CD14-positive monocyte (primary cell): Measurements from ENCODE around the gene KRTAP2-2. TPM values are rescaled to one million over a fixed set of nuclear protein-coding genes. Genes with fewer than 3 reads are reported as not detected.

Experiments
- DNase-seq, 3 donors: peaks; one replicate each; pipeline ENCODE4 v3.0.0-alpha.2; 2011 to 2022
- H2AFZ ChIP-seq: 2 replicates; pipeline ENCODE4 v1.6.0; 2012; ENCODE audit warnings: mild to moderate bottlenecking, low read depth, low read length, inconsistent platforms; ENCODE audit not compliant: insufficient read depth, poor library complexity, severe bottlenecking
- H3K27ac ChIP-seq, 2 donors: 1 replicate in 1 of 2; 2 replicates in 1 of 2; pipeline ENCODE4 v1.5.1; 2012 to 2013; ENCODE audit warnings: low read length in 2 of 2, control low read depth in 1 of 2, inconsistent platforms in 1 of 2, low read depth in 1 of 2, mild to moderate bottlenecking in 1 of 2
- H3K27me3 ChIP-seq, 2 donors: one replicate each; pipeline versions ENCODE4 v1.6.0 to v1.6.1; 2011 to 2013; ENCODE audit warnings: low read length in 2 of 2; ENCODE audit not compliant: control insufficient read depth in 2 of 2, insufficient read depth in 2 of 2
- H3K36me3 ChIP-seq, 2 donors: replicated peaks in 1 of 2; 1 replicate in 1 of 2; 2 replicates in 1 of 2; pipeline versions ENCODE4 v1.5.1 to v1.6.1; 2012 to 2013; ENCODE audit warnings: low read length in 2 of 2, control low read depth in 1 of 2, inconsistent platforms in 1 of 2, mild to moderate bottlenecking in 1 of 2; ENCODE audit not compliant: insufficient read depth in 2 of 2, control insufficient read depth in 1 of 2
- H3K4me1 ChIP-seq, 2 donors: 1 replicate in 1 of 2; 2 replicates in 1 of 2; pipeline versions ENCODE4 v1.5.1 to v1.6.1; 2012 to 2013; ENCODE audit warnings: low read length in 2 of 2, control low read depth in 1 of 2, inconsistent platforms in 1 of 2, mild to moderate bottlenecking in 1 of 2, moderate library complexity in 1 of 2; ENCODE audit not compliant: insufficient read depth in 2 of 2, control insufficient read depth in 1 of 2
- H3K4me2 ChIP-seq: replicated peaks from 2 replicates; pipeline ENCODE3; 2012; ENCODE audit warnings: low read length, moderate library complexity, mild to moderate bottlenecking; ENCODE audit not compliant: poor library complexity, severe bottlenecking; ENCODE audit errors: extremely low read depth
- H3K4me3 ChIP-seq, 3 experiments: fragments of 200-600 bp in 1 of 3; sonication (generic) in 1 of 3; replicated peaks in 1 of 3; 1 replicate in 2 of 3; 2 replicates in 1 of 3; pipeline ENCODE4 v1.5.1; 2011 to 2013; ENCODE audit warnings: low read length in 3 of 3, mild to moderate bottlenecking in 3 of 3, control low read depth in 2 of 3, low read depth in 2 of 3, inconsistent platforms in 1 of 3, moderate library complexity in 1 of 3
- H3K79me2 ChIP-seq: 2 replicates; pipeline ENCODE4 v1.6.0; 2012; ENCODE audit warnings: mild to moderate bottlenecking, control low read depth, inconsistent platforms, low read length, moderate library complexity; ENCODE audit not compliant: insufficient read depth
- H3K9ac ChIP-seq: 2 replicates; pipeline ENCODE4 v1.6.0; 2017; ENCODE audit warnings: low read length, mild to moderate bottlenecking; ENCODE audit not compliant: insufficient read depth, poor library complexity, severe bottlenecking
- H3K9me3 ChIP-seq, 2 donors: replicated peaks in 1 of 2; 1 replicate in 1 of 2; 2 replicates in 1 of 2; pipeline versions ENCODE4 v1.5.1 to v1.6.1; 2012 to 2013; ENCODE audit warnings: low read length in 2 of 2, control low read depth in 1 of 2; ENCODE audit not compliant: control insufficient read depth in 1 of 2, insufficient read depth in 1 of 2
- H4K20me1 ChIP-seq: 2 replicates; pipeline ENCODE4 v1.6.0; 2012; ENCODE audit warnings: mild to moderate bottlenecking, low read length, control low read depth, moderate library complexity; ENCODE audit not compliant: insufficient read depth
- H3K27ac Mint-ChIP-seq, 7 donors: one replicate each; pipeline ENCODE4 v1.8.0; 2020; ENCODE audit warnings: mild to moderate bottlenecking in 7 of 7, mixed read lengths in 7 of 7, moderate library complexity in 6 of 7, inconsistent platforms in 2 of 7
- H3K27me3 Mint-ChIP-seq, 3 donors: one replicate each; pipeline ENCODE4 v1.8.0; 2021 to 2022; ENCODE audit warnings: low read depth in 3 of 3, mild to moderate bottlenecking in 3 of 3, mixed read lengths in 3 of 3, moderate library complexity in 3 of 3, inconsistent platforms in 1 of 3
- H3K36me3 Mint-ChIP-seq, 2 donors: one replicate each; pipeline ENCODE4 v1.8.0; 2020; ENCODE audit warnings: mixed read lengths in 2 of 2, inconsistent platforms in 1 of 2, mild to moderate bottlenecking in 1 of 2
- H3K4me1 Mint-ChIP-seq: one replicate; pipeline ENCODE4 v1.8.0; 2020; ENCODE audit warnings: mild to moderate bottlenecking, mixed read lengths
- H3K4me3 Mint-ChIP-seq, 2 donors: one replicate each; pipeline ENCODE4 v1.8.0; 2020; ENCODE audit warnings: mild to moderate bottlenecking in 2 of 2, mixed read lengths in 2 of 2, moderate library complexity in 1 of 2
- H3K9me3 Mint-ChIP-seq, 7 donors: one replicate each; pipeline ENCODE4 v1.8.0; 2020 to 2022; ENCODE audit warnings: mixed read lengths in 7 of 7, mild to moderate bottlenecking in 6 of 7, moderate library complexity in 6 of 7, inconsistent platforms in 2 of 7
- CTCF ChIP-seq: fragments of 200-600 bp; IDR thresholded peaks from one replicate; pipeline ENCODE4 v1.8.0; 2022; ENCODE audit warnings: antibody characterized with exemption, mild to moderate bottlenecking
- WGBS: methylation state at CpG from one replicate; pipeline ENCODE4 v1.1.5; 2013; ENCODE audit warnings: missing lambda C conversion rate; ENCODE audit not compliant: insufficient coverage; 5-methylcytosine and 5-hydroxymethylcytosine counted together
- intact Hi-C, 2 donors: fragments of 100-400 bp; cut with micrococcal nuclease; formaldehyde crosslinking; loops; one replicate each; pipeline versions ENCODE4 v1.15.0 to v1.15.1; 2023
- polyA plus RNA-seq, 3 donors: library from polyadenylated mRNA; depleted of rRNA in 1 of 3; unstranded in 2 of 3; stranded (reverse) in 1 of 3; fragments of 300-500 nt in 2 of 3; fragments of >200 nt in 1 of 3; fragmentation: Illumina TruSeq in 2 of 3; gene quantifications; 1 replicate in 2 of 3; 2 replicates in 1 of 3; pipeline ENCODE4 v1.2.3, GENCODE V29; 2012 to 2021

The KRTAP2-2 gene
- polyA plus RNA-seq, 3 donors: not detected

- Mint-ChIP-seq H3K4me3 (no peak overlapping the region), H3K9me3 (peaks cover 0 to 8% (median 5%) of the 10 kb centered on the region in 7 donors), H3K27me3 (peaks cover 2 to 5% (median 3%) of the 10 kb centered on the region in 3 donors), H3K4me1 (no peaks in the 10 kb centered on the region), H3K36me3 (no peaks in the 10 kb centered on the region), H3K27ac (no peak overlapping the region)
- H2AFZ ChIP-seq: no peak overlapping the region
- 100% methylated on average over 1 of the region's 2 CpGs for WGBS
- H4K20me1 ChIP-seq: no peaks in the 10 kb centered on the region
- no peak for TF ChIP-seq CTCF
- intact Hi-C loops: no loop called here
- H3K27ac ChIP-seq: no peak overlapping the region
- no peaks in the 10 kb centered on the region for H3K36me3 ChIP-seq
- H3K4me3 ChIP-seq: no peak overlapping the region
- no peaks in the 10 kb centered on the region for H3K27me3 ChIP-seq
- H3K79me2 ChIP-seq: no peaks in the 10 kb centered on the region
- no peak for DNase-seq
- H3K4me1 ChIP-seq: no peaks in the 10 kb centered on the region
- no peak overlapping the region for H3K9ac ChIP-seq
- H3K4me2 ChIP-seq: no peak overlapping the region
- no peaks in the 10 kb centered on the region for H3K9me3 ChIP-seq
Measured at GRCh38 chr17:41073676-41074075, 18.6 kb upstream of the KRTAP2-2 start.

DNA sequence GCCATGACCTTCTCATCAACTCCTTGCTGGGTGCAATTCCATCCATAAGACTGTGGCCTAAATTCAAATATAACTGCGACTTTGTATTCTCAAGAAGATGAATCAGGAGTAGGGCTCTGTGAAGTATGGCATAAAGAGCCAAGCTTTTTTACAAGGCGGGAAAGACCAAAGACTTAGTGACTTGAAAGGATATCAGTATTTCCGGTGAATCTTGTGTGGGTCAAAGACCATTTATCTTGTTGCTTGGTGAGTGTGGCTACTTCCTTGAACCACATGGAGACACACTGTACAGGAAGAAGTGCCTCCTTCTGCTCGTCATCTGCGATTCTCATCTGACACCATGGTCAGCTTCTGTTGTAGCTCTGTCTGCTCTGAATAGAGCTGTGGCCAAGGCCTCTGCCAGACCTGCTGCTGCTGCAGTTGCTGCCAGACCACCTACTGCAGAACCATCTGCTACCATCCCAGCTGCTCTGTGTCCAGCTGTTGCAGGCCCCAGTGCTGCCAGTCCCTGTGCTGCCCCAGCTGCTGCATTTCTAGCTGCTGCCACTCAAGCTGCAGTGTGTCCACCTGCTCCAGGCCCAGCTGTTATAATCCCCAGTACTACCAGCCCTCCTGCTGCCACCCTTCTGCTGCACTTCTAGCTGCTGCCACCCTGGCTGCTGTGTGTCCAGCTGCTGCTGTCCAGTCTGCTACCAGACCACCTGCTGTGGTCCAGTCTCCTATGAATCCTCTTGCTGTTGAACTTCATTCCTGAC is 16.8 kb upstream of the KRTAP2-2 start:
- no peaks in the 10 kb centered on the region for H3K36me3 Mint-ChIP-seq
- H3K27ac Mint-ChIP-seq: peak overlapping the region in 1 of 7 donors; percentile 31
- H3K9ac ChIP-seq: no peak overlapping the region
- H3K4me2 ChIP-seq: no peak overlapping the region
- H2AFZ ChIP-seq: no peak overlapping the region
- TF ChIP-seq CTCF: no peak
- intact Hi-C loops: no loop called here
- H3K9me3 Mint-ChIP-seq: peaks cover 0 to 8% (median 3%) of the 10 kb centered on the region in 7 donors
- H3K4me3 ChIP-seq: no peak overlapping the region
- H3K4me1 ChIP-seq: no peaks in the 10 kb centered on the region
- H3K4me1 Mint-ChIP-seq: no peaks in the 10 kb centered on the region
- no peaks in the 10 kb centered on the region for H3K79me2 ChIP-seq
- 83% methylated on average over 5 of the region's 5 CpGs for WGBS
- no peak overlapping the region for H3K4me3 Mint-ChIP-seq
- H3K36me3 ChIP-seq: no peaks in the 10 kb centered on the region
- DNase-seq: no peak
- H3K9me3 ChIP-seq: no peaks in the 10 kb centered on the region
- no peak overlapping the region for H3K27ac ChIP-seq
- no peaks in the 10 kb centered on the region for H3K27me3 ChIP-seq
- H4K20me1 ChIP-seq: no peaks in the 10 kb centered on the region
- peaks cover 0 to 5% (median 2%) of the 10 kb centered on the region in 3 donors for H3K27me3 Mint-ChIP-seq
